ENCODE measurements around the gene HADH.
"Not testable (repeated sequence)": the region's sequence is repeated elsewhere in the genome, so short reads cannot be mapped to it uniquely, and the experiment has no call there.

Gene HADH

DNA sequence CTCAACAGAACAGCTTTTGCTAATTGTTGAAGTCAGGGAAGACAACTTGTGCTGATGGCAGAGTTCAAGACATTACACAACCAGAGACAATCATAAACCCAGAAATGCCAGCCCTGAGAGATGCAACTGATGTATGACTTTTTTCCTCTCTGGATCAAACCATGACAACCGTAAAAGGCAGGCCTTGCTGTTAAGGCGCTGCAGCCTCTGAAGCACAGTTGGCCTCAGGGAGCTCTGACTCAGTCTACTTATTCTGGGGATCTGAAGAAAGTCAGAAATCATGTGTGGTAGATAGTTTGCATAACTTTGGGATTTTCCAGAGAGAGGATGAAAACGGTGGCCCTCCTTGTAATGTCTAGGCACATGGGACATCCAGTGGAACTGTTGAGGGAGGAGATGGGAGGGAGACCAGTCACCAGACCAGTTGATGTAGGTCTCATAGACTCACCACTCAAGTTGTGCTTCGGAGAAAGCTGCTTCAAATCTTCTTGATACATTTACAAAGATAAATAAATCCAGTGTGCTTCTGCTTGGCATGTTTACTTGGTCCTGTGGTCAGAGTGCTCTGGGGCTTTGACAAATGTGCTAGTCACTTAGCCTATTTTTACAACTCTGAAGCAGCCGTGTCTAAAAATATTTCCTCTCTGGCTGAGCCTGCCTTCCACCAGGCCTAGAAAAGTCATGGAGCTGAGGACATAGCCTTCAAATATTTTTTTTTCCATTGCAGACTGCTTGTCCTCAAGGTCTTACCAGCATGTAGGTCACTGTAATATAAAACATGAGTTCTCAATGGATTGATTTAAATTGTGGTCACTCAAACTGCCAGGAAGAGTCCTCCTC lies 7.5 kb downstream of the HADH start:
- no peak for DNase-seq (ENCODE audit: low read depth)

- no peak for DNase-seq (ENCODE audit: low read depth)
Observed at GRCh38 chr4:107997794-107998193, 8.1 kb downstream of the HADH start.

DNA sequence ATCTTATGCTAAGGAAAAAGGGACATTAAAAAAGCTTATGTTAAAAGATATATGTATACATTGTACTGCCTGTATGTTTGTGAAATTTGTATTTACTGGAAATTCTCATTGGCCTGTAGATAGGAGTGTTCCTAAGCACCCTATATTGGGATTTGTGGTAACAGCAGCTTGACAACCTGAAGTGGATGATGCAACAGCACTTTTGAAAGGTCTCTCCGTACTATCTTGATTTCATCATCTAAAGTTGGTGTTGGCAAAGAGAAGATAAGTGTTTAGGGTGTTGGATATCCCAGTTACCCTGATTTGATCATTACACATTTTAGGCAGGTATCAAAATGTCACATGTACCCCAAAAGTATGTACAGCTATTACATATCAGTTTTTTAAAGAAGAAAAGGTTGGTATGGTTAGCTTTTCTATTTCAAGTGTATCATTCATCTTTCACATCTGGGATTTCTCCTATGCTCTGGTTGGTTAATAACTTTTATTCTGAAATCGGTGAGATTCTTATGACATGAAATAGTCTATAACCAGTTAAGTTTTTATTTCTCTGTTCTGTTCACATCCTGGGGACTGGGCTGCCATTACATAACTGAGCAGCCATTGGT lies 10.3 kb downstream of the HADH start:
- DNase-seq (ENCODE audit: low read depth) = no peak

DNA sequence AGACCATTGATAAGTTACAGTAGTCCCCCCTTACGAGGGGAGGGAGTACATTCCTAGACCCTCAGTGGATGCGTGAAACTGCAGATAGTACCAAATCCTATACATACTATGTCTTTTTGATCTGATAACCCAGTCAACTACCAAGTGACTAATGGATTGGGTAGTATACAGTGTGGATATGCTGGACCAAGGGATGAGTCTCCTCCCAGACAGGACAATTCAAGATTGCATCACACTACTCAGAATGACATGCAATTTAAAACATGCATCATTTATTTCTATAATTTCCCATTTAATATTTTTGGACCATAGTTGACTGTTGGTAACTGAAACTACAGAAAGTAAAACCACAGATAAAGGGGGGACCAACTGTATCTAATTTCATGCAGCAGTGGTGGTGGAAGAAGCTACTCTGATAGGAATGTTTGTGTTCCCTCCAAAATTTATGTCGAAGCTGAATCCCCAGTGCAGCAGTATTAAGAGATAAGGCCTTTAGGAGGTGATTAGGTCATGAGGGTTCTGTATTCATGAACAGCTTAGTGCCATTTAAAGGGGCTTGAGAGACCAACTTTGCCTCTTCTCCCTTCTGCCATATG lies 11.9 kb downstream of the HADH start:
- DNase-seq (ENCODE audit: low read depth) = no peak

GRCh38 chr4:108003982-108004515 lies 14.4 kb downstream of the HADH start:
- no peak for DNase-seq (ENCODE audit: low read depth)

- DNase-seq (ENCODE audit: low read depth) = no peak
Observed at GRCh38 chr4:108004646-108005045, 15.0 kb downstream of the HADH start.

DNA sequence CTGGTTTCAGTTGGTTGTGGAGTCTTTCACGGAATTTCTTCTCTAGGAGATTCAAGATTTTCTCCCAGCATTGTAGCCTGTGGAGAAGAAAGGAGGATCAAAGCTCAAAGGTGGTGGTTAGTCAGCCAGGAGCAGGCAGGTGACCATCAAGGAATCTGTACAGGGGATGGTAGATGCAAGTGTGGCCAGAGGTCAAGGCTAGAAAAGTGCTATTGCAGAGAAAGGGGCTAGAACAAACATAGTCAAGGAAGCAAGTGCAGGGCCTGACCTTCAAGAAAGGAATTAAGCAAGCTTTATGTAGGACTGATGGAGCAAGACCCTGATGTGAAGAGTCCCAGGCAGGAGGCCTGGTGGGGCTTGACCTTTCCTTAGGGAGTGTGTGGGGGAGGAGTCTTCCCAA lies 16.1 kb downstream of the HADH start:
- no peak for DNase-seq (ENCODE audit: low read depth)

- DNase-seq (ENCODE audit: low read depth) = no peak
Observed at GRCh38 chr4:108006361-108006760, 16.7 kb downstream of the HADH start.

DNA sequence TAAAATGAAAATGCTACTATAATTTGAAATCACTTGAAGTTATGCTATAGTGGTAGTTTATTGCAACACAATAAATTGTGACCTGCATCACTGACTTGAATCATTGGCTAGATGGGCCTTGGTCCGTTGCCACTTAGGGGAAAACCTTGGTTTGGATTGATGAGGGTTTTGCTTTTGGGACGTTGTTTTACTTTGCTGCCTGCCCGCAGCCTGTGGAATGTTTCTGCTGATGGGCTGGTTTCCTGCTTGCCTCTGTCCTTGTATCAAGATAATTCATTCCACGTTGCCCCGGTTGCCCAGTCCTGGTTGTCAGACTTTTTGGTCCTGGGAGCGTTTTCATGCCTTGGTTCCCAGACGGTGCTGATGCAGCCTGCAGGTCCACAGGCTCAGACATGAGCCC lies 18.3 kb downstream of the HADH start:
- DNase-seq (ENCODE audit: low read depth) = no peak

- no peak for DNase-seq (ENCODE audit: low read depth)
Observed at GRCh38 chr4:108008721-108009120, 19.0 kb downstream of the HADH start.

GRCh38 chr4:108010167-108010566 lies 20.5 kb downstream of the HADH start:
- DNase-seq (ENCODE audit: low read depth) = no peak

DNA sequence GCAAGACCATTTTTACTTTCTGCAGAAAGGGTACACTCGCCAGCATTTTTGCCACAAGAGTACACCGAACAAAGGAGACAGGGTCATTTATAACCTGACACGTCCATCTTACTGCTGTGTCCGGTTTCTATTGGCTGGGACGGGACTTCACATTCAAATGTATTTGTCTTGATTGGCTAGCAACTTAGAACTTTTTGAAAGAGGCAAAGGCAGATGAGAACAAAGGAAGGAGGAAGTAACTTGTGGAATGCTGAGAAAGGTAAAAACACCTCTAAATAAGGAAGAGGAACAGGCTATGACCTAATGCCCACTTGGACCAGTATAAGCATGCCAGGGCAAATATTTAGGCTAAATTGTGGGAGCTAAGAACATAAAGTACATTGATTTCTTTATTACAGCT lies 22.7 kb downstream of the HADH start:
- not testable (repeated sequence) for DNase-seq (ENCODE audit: low read depth)

DNA sequence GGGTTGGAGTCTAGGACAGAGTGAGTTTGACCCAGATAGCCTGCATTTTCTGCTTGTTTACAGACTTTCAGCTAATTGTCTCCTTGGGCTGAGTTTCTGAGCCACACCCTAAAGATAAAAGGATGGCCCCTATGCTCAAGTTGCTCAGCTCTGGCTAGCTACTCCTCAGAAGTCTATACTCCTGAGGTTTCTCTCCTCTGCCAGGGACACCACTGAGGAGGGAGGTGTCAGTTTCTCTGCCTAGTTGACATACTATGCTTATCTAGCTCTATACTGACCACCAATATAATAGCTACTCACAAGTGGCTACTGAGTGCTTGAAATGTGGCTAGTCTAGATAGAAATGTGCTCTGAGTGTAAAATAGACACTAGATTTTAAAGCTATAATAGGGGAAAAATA lies 23.6 kb downstream of the HADH start:
- no peak for DNase-seq (ENCODE audit: low read depth)

- no peak for DNase-seq (ENCODE audit: low read depth)
Observed at GRCh38 chr4:108013955-108014354, 24.3 kb downstream of the HADH start.

GRCh38 chr4:108018040-108018883 lies 28.6 kb downstream of the HADH start:
- peak; percentile 85 for DNase-seq (ENCODE audit: low read depth)

GRCh38 chr4:108018884-108019187 lies 29.1 kb downstream of the HADH start:
- no peak for DNase-seq (ENCODE audit: low read depth)

DNA sequence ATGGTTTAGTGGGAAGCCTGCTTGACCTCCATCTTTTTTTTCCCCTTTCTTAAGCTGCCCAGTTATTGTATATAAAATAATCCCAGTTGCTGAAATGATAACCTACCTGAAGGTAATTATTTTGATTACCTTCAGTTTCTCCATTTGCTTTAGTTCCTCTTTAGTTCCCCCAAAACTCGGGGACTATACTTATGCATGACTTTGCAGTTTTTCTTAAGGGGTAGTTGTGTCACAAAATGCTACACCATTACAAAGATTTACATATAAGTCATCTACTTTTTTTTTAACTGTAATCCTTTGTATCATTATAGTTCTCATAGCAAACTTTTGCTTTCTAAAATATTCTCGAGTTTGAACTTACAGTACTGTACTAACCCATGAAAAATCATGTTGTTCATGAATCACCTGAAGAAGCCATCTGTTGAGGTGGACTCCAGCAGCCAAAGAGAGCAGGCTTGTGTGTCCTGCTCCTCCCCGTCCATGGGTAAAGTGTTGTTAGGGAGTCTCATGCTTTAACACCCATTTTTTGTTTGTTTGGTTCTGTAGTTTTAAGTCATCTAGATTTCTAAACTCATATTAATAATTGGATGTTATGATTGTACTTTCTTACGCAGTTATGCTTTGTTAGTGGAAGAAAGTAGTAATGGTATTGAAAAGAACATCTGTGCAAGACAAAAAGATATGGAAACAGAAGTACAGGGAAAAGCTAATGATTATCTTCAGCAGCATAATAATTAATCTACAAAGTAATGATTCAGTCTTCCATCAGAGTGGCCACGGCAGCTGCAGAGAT lies 34.6 kb downstream of the HADH start:
- no peak for DNase-seq (ENCODE audit: low read depth)

DNA sequence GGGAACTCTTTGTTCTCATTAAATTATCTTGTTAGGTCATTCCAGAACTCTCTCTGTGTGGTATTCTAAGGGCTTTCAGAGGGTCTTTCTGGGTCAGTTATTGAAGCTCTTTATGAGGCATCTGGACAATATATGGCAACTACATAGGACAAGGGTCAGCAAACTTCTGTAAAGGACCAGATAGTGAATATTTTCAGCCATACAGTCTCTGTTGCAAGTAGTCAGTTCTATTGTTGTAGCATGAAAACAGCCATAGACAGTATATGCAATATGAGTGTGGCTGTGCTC lies 35.1 kb downstream of the HADH start:
- DNase-seq (ENCODE audit: low read depth) = no peak

DNA sequence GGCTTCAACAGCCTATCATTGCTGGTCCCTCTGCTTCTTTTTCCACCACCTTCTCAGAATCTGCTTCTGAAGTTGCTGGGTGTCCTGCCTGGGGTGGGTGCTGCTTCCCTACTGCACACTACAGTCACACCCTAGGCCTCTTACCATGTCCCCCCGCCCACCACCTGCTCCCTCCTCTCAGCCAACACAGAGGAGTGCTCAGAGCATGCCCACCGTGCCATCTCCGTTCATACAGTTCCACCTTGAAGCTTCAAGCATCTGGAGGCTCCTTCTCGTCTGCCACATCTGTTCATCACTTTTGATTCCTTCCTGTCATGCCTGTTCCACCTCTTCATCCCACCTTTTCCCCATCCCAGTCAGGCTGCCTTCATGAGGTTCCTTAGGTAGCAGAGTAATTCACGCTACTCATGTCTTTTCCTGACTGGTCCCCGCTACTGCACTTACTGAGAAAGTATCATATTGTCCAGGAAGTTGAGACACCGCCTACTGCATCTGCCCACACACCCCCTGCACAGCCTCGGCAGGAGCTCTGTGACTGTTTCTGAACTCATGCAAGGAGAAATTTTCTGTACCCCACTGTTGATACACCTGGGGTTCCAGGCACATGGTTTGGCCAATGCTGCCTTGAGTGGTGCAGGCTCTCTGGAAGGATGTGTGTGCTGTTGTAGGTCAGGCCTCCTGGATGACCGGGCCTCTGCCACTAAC lies 39.5 kb downstream of the HADH start:
- DNase-seq (ENCODE audit: low read depth) = no peak

GRCh38 chr4:108029731-108030130 lies 40.0 kb downstream of the HADH start:
- DNase-seq (ENCODE audit: low read depth) = no peak

- peak; percentile 52 for DNase-seq (ENCODE audit: low read depth)
Observed at GRCh38 chr4:108030332-108030731, 40.6 kb downstream of the HADH start.

Measured in stimulated activated CD8-positive, alpha-beta memory T cell treated with anti-CD3 and anti-CD28 coated beads, Interleukin-12 subunit alpha, Interleukin-12 subunit beta, amount 100 ng/mL, for 1 hour (primary cell).